ENCODE data around the gene RAD51B. TPM values are rescaled to one million over a fixed set of nuclear protein-coding genes. Genes with fewer than 3 reads are reported as not detected.

The RAD51B gene
- total RNA-seq, 1 donor from 2014 or later = 8.9 TPM

GRCh38 chr14:68502230-68502629 lies 682.7 kb downstream of the RAD51B start:
- no peak for DNase-seq (ENCODE audit: low read depth in 2 of 2)

GRCh38 chr14:68503186-68503825 lies 683.7 kb downstream of the RAD51B start:
- DNase-seq (ENCODE audit: low read depth in 2 of 2) = no peak

GRCh38 chr14:68504861-68505260 lies 685.3 kb downstream of the RAD51B start:
- DNase-seq (ENCODE audit: low read depth in 2 of 2) = no peak

GRCh38 chr14:68506021-68506644 lies 686.6 kb downstream of the RAD51B start:
- peak; percentile 66 to 89 for DNase-seq (ENCODE audit: low read depth in 2 of 2)

GRCh38 chr14:68506645-68507419 lies 687.3 kb downstream of the RAD51B start:
- DNase-seq (ENCODE audit: low read depth in 2 of 2) = no peak

- DNase-seq (ENCODE audit: low read depth in 2 of 2) = no peak
Measured at GRCh38 chr14:68507544-68508081, 688.0 kb downstream of the RAD51B start.

- DNase-seq (ENCODE audit: low read depth in 2 of 2) = no peak
Measured at GRCh38 chr14:68508581-68508980, 689.0 kb downstream of the RAD51B start.

GRCh38 chr14:68509188-68509983 lies 689.8 kb downstream of the RAD51B start:
- DNase-seq (ENCODE audit: low read depth in 2 of 2) = no peak

GRCh38 chr14:68510201-68511128 lies 690.9 kb downstream of the RAD51B start:
- DNase-seq (ENCODE audit: low read depth in 2 of 2) = no peak

GRCh38 chr14:68511129-68512047 lies 691.8 kb downstream of the RAD51B start:
- peak in 1 of 2 donors; percentile 54 for DNase-seq (ENCODE audit: low read depth in 2 of 2)

GRCh38 chr14:68512088-68512487 lies 692.5 kb downstream of the RAD51B start:
- no peak for DNase-seq (ENCODE audit: low read depth in 2 of 2)

GRCh38 chr14:68513137-68513536 lies 693.6 kb downstream of the RAD51B start:
- DNase-seq (ENCODE audit: low read depth in 2 of 2) = peak in 1 of 2 donors; percentile 29

GRCh38 chr14:68513838-68514607 lies 694.4 kb downstream of the RAD51B start:
- no peak for DNase-seq (ENCODE audit: low read depth in 2 of 2)

- DNase-seq (ENCODE audit: low read depth in 2 of 2) = no peak
Measured at GRCh38 chr14:68514608-68515194, 695.1 kb downstream of the RAD51B start.

- no peak for DNase-seq (ENCODE audit: low read depth in 2 of 2)
Measured at GRCh38 chr14:68516342-68516741, 696.8 kb downstream of the RAD51B start.

GRCh38 chr14:68518166-68518565 lies 698.6 kb downstream of the RAD51B start:
- no peak for DNase-seq (ENCODE audit: low read depth in 2 of 2)

- no peak for DNase-seq (ENCODE audit: low read depth in 2 of 2)
Measured at GRCh38 chr14:68518761-68519670, 699.4 kb downstream of the RAD51B start.

Data from lung microvascular endothelial cell (primary cell).